IPS DF 4.7 (cell line): ENCODE results near the gene PGP.

ENCODE experiments used
- DNase-seq: peaks from one replicate; pipeline ENCODE4 v3.0.0-alpha.2; 2013; ENCODE audit warnings: low spot score; ENCODE audit errors: extremely low read depth

PGP gene

DNA sequence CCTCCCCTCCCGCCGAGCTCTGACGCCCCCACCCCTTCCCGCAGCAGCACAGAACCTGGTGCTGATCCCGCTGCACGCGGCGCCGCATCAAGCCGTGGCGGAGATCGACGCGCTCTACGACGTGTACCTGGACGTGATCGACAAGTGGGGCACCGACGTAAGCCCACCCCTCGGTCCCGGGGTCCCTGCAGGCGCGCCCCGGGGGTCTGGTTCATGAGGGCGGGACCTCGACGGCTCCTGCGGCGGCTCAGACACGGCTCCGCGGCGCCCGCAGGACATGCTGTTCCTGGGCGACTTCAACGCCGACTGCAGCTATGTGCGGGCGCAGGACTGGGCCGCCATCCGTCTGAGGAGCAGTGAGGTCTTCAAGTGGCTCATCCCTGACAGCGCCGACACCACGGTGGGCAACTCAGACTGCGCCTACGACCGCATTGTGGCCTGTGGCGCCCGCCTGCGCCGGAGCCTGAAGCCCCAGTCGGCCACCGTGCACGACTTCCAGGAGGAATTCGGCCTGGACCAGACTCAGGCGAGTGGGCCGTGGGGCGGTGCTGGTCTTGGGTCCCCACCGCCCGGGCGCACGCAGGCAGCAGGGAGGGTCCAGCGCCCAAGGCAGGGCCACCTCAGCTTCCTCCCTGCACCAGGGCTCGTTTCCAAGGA is 23.0 kb upstream of the PGP start:
- no peak for DNase-seq

DNA sequence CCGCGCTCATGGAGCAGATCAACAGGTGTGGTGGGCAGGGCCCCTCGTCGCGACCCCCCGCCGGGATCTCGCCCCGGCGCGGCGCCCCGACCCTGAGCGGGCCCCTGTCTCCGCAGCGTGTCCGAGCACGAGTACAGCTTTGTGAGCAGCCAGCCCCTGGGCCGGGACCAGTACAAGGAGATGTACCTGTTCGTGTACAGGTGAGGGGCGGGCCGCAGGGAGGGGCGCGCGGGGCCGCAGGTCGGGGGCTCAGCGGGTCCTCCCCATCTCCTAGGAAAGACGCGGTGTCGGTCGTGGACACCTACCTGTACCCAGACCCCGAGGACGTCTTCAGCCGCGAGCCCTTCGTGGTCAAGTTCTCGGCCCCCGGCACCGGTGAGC is 22.5 kb upstream of the PGP start:
- no peak for DNase-seq

DNA sequence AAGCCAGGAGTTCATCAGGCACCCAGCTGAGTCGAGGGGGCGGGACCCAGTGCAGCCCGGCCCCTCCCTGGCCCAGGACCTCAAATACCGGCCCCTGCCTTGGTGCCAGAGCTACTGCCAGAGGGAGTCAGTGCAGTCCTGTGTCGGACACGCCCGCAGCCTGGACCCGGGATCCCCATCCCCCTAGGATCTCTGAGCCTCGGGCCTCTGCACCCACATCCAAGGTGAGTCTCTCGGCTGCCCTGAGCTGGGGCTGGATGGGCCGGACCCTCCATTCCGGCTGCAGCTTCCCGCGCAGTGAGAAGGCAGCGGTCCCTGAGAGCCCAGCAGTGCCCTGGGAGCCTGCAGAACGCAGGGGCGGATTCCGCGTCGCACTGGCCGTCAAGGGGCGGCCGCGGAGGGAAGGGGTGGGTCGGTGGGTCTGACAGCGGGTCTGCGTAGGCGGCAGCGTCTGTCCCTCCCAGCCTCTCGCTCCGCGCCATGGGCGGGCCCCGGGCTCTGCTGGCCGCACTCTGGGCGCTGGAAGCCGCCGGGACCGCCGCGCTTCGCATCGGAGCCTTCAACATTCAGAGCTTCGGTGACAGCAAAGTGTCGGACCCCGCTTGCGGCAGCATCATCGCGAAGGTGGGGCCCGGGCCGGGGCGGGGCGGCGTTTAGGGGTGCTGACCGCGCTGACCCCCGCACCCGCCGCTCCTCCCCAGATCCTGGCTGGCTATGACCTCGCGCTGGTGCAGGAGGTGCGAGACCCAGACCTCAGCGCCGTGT is 21.9 kb upstream of the PGP start, which contains the start of gene DNASE1L2:
TSS of gene DNASE1L2 (plus strand) at position 108 of the 765 bp plus-strand sequence. CDS start at position 481, 373 bp downstream.
- DNase-seq = no peak

DNA sequence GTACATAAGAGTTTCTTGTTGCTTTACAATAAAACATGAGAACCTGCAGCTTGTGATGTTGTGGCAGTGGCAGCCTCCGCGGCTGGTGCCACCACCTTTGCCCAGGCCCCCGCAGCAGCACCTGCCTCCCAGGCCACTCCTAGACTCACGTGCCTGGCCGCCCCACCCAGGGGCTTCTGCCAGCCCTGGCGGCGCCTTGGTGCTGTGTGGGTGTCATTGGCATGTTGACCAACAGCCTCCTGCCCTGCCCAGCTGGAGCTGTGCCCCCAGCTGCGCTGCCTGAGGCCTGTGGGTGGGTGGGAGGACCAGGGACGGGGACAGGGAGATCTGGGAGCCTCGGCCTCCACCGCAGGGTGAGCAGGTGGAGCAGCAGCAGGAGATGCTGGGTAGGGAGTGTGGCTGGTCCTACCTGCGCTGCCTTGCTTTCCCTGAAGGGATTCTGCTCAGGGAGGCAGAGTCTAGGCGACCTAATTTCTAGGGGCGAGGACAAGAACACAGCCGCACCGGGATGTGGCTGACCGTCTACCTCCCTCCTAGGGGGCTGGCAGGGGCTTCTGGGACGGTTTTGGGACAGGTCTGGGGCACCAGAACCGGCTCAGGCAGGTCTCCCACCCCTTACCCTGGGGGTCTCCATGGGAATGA is 21.2 kb upstream of the PGP start:
- no peak for DNase-seq

DNA sequence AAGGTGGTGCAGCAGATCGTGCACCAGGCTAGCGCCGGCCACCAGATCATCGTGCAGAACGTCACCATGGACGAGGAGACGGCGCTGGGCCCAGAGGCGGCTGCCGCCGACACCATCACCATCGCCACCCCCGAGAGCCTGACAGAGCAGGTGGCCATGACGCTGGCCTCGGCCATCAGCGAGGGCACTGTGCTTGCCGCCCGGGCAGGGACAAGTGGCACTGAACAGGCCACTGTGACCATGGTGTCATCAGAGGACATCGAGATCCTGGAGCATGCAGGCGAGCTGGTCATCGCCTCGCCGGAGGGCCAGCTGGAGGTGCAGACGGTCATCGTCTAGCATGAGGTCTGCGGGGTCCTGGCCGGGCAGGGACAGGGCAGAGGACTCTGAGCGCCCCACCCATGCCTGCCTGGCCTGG is 20.6 kb upstream of the PGP start:
- no peak for DNase-seq

DNA sequence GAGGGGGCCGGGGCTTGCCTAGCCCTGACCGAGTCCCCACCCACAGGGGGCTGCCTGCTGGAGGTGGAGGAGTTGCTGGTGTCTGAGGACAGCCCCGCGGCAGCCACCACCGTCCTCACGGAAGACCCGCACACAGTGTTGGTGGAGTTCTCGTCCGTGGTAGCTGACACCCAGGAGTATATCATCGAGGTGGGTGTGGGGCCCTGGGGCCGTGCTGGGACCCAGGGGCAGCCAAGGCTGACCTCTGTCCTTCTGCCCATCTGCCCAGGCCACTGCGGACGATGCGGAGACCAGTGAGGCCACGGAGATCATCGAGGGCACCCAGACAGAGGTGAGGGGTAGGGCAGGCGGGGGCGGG is 20.2 kb upstream of the PGP start:
- no peak for DNase-seq

DNA sequence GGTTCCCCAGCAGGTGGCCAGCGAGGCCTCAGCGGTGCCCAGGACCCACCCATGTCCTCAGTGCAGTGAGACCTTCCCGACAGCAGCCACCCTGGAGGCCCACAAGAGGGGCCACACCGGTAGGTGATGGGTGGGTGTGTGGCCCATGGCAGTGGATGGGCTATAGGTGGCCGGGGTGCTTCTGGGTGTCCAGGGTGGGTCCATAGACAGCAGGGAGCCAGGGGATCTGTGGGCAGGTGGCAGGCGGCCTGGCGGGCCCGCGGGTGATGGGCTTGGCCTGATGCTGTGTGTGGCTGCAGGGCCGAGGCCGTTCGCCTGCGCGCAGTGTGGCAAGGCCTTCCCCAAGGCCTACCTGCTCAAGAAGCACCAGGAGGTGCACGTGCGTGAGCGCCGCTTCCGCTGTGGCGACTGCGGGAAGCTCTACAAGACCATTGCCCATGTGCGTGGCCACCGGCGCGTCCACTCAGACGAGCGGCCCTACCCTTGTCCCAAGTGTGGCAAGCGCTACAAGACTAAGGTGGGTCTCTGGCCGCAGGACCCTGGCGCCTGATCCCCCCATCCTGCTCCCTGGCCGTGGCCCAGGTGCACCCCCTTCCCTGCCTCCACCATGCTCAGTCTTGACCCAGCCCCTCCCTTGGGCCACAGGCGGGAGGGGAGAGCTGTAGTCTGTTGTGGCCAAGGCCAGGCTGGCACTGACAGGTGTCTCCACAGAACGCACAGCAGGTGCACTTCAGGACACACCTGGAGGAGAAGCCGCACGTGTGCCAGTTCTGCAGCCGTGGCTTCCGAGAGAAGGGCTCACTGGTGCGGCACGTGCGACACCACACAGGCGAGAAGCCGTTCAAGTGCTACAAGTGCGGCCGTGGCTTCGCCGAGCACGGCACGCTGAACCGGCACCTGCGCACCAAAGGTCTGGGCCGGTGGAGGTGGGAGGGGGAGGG is 19.5 kb upstream of the PGP start:
- no peak for DNase-seq

DNA sequence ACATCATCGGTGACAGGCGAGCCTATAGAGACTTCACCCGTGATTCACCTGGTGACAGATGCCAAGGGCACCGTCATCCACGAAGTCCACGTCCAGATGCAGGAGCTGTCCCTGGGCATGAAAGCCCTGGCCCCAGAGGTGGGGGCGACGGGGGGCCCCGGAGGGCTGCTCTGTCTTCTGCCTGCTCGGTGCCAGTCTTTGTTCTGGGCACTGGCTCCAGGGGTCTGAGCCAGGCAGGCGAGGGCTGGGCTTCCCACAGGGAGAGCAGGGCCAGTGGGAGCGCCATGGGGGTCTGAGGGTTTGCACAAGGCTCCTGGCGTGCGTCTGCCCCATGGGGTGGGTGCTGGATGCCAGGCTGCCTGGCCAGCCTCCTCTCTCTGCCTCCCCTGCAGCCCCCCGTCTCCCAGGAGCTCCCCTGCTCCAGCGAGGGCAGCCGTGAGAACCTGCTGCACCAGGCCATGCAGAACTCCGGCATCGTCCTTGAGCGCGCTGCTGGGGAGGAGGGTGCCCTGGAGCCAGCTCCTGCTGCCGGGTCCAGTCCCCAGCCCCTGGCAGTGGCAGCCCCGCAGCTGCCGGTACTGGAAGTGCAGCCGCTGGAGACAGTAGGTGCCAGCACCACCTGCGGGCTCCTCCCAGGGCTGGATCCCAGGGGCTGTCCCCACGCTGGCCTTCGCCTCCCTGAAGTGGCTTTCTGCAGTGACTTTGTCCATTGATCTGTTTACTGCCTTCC is 18.6 kb upstream of the PGP start:
- DNase-seq = no peak

DNA sequence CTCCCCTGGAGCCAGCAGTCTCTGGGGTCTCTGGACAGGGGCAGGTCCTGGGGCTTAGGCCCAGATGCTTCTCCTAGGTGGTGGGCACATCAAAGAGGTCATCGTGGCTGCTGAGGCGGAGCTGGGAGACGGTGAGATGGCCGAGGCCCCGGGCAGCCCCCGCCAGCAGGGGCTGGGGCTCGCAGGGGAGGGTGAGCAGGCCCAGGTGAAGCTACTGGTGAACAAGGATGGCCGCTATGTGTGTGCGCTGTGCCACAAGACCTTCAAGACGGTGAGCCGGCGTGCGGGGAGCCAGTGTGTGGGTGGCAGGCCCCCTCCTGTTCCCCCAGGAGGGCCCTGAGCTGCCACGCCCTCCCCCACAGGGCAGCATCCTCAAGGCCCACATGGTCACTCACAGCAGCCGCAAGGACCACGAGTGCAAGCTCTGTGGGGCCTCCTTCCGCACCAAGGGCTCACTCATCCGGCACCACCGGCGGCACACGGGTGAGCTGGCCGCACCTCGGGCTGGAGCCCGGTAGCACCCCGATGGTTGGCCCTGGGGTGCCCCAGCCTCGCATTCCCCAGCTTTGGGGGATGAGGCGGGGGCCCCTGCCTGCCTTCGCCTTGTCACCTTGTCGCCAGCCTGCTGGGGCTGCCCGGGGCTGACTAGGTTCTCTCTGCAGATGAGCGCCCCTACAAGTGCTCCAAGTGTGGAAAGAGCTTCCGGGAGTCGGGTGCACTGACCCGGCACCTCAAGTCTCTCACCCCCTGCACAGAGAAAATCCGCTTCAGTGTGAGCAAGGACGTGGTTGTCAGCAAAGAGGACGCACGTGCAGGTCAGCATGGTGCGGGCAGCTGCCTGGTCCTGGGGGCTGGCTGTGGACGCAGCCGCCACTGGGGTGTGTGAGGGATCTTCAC is 17.7 kb upstream of the PGP start:
- no peak for DNase-seq

DNA sequence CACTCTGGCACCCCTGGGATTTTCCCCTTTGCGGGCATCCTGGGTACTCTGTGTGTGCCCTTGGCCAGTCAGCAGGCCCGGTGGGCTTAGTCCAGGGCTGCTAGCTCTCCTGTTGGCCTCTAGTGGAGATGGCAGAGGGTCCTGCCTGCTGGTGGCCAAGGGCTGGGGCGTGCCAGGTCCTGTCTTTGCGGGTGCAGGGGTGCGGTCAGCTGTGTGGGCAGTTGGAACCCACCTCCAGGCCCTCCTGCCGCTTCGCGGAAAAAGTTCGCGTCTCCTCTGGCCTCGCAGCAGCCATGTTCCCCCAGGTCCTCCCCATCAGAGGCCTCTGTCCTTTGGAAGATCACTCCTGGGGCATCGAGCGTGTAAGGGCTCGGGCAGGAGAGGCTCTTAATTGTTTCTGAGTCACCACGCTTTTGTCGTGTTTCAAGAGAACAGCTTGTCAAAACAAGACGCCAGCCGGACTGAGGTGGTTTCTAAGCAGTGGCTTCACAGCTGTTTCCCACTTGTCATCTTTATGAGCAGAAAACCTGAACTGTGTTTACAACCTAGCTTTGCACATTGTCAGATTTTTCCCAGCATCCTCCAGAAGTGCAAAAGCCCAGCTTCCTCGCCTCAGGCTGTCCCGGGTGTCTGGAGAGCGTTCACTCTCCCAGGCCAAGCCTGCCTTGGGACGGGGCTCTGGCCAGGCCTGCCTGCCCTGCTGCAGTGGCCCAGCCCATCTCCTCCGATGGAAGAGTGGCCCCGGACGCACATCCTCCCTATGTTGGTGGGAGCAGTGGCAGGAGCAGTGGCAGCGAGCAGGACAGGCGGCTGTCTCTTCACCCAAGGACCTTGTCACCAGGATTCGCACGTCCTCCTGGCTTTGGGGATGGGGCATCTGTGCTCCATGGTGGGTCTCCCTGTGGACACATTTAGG is 16.6 kb upstream of the PGP start:
- DNase-seq = no peak

DNA sequence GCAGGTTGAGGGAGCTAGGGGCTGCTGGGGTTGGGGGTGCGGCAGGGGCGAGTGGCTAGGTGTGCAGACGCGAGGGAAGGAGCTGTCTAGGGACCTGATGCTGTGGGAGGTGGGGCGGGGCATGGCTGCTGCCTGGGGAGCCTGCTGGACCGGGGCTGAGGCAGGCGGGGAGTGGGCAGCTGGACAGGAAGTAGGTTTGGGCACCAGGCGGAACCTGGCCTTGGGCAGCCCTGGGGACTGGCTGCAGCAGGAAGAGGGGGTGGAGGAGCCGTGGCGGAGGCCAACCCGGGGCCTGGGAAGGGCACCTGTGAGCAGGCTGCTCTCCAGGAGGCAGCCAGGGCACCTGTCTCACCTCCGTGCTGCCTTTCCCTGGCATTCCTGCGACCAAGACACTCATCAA is 15.7 kb upstream of the PGP start:
- DNase-seq = no peak

DNA sequence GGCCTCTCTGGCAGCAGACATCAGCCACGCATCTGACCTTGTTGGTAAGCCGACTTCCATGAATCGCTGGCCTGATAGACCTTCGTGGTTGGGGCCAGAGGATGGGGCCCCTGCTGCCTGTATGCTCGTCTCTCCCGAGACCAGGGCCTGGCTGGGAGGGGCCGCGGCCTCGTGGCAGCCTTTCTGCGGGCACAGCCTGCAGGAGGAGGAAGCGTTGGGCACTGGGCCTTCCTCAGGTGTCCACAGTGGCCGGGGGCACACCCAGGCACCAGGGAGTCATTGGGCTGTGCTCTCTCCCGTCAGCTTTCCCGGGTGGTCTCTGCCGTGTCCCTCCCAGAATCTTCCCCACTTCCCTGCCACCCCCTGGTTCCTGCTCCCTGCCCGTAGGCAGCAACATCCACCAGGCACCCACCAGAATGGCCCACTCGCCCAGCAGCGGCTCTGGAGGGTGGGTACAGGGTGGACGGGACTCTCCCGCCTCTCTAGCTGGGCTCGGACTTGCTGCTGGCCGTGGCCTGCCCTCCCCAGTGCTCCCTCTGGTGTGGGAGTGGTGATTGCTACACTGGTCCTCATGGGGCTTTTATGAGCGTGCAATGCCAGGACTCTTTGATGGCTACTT is 15.1 kb upstream of the PGP start:
- DNase-seq = no peak

DNA sequence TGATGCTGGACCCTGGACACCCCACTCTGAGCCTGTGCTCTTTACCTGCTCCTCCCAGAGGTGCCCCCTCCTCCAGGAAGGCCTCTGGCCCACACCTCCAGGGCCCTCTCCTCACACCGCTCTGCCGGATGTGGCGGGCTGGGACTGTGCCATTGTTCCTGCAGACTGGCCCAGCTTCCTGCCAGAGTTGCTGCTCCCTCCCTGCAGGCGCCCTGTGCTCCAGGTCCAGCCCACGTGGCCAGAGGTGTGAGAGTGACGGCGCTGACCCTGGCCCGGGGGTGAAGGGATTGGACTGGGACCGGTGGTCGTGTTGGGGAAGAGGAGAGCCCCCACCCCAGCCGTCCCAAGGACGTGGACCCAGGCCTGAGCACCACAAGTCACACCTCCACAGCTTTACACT is 14.5 kb upstream of the PGP start:
- no peak for DNase-seq

DNA sequence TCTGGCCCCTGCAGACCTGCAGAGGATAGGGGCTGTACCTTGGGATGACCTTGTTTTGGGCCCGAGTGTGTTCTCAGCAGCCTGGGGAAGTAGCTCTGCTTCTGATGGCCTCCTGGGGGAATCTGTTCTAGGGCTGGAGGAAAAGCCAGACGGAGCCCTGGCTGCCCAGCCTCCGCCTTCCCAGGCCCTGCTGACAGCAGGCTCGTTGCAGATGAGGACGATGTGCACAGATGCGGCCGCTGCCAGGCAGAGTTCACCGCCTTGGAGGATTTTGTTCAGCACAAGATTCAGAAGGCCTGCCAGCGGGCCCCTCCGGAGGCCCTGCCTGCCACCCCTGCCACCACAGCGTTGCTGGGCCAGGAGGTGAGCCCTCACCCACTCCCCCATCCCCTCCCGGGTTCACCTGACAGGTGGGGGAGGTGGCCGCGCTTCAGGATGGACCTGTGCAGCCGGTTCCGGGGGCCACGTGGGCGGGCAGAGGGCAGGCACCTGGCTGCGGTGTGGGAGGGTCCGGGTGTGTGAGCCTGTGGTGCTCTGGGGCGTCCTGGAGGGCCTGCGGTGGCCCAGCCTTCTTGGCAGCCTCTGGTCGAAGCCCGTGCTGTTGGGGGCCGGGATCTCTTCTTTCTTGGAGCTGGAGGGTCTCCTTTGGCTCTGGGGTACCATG is 13.7 kb upstream of the PGP start:
- DNase-seq = no peak

DNA sequence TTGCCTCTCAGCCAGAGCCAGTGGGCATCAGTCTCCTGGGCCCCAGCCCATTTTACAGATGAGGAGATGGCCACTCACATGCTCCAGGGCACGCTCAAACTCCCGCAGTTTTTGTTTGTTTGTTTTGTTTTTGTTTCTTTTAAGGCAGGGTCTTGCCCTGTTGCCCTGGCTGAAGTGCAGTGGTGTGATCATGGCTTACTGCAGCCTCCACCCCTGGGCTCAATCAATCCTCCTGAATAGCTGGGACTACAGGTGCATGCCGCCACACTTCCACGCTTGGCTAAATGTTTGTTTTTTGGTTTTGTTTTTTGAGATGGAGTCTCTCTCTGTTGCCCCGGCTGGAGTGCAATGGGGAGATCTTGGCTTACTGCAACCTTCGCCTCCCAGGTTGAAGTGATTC is 12.3 kb upstream of the PGP start:
- no peak for DNase-seq

DNA sequence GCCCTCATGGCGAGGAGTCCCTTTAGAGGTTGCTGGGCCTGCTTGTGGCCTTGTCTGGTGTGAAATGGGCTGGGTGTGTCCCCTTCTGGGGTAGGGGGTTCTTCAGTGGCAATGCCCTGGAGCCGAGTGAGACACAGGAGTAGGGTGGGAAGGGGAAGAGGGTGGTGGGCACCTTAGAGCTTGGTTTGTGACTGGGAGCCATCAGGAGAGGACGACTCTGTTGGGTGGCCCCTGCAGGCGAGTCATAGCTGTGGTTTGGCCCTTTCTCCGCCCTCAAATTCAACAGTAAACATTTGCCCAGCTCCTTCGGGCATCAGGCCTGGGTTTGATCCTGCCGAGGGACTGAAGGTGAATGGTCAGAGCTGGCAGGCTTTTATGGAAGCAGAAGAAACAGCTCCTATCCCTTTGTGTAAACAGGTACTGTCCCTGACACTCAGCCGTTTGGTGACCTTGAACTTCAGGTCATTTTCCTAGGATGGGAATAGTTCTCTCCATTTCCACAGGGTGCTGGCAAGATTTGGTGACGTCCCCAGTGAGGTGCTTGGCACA is 11.7 kb upstream of the PGP start:
- DNase-seq = no peak

DNA sequence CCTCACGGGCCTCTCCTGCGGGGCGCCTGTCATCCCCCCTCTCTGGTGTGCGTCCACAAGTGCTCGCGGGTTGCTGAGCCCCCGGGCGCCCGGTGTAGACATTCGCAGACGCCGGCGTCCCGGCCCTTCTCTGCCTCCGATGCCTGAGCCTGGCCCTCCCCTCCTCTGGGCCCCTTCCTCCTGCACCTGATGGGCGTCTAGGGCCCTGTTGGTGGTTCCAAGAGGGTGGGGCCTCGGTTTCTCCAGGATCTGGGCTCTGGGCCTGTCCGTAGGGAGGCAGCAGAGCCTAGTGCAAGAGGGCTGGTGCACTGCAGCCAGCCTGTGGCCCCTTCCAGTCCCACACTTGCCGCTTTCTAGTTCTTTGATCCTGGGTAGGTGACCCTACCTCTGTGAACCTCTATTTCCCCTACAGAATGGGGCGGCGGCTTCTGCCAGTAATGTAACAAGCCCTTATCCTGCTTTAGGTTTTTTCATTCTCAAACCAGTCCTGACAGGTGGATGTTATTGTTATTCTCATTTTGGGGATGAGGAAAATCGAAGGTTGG is 9.4 kb upstream of the PGP start:
- DNase-seq = no peak
